Measurements from ENCODE around the gene RXFP4. TPM values are rescaled to one million over a fixed set of nuclear protein-coding genes. Genes with fewer than 3 reads are reported as not detected.
A peak's percentile ranks its signal among the peaks of the same experiment; 100 is the strongest.

RXFP4 gene
- total RNA-seq, 1 donor from 2014 or later: not detected

DNA sequence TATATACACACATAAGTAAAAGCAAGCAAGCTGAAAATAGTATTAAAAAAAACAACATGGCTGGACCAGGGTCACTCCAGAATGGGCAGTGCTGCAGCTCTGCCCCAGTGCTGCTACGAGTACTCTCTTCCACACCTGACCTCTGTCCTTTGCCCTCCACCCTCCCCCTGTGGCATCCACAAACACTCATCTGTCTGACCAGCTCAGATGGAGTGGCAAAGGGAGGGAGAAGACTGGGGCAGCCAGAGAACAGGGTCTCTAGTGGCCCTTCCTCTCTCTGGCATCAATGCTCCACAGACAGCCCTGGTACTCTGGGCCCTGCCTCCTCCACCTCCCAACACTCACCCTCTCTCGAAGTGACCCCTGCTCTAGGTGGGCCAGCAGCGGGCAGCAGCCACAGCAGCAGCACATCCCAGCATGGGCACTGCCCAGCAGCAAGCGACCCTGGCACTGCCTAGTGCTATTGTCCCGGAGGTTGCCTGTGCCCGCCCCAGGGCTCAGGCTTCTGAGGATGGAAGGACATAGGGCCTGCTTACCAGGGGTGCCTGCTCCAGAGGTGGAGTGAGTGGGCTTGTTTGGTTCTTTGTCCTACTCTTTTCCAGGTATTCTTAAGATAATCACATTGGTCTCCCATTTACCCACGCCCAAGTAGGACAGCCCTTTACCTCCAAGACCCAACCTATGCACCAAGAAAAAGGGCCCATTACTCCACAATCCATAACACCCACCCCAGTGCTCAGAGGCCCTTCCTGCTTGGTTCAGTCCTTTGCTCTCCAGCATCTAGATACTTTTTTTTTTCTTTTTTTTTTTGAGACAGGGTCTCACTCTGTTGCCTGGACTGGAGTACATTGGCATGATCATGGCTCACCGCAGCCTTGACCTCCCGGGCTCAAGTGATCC lies 30.7 kb downstream of the RXFP4 start:
- TF ChIP-seq EZH2 (IDR thresholded peaks at IDR 0.05; ENCODE audit: insufficient read depth, low read length): no peak
- TF ChIP-seq, protein P1, sequence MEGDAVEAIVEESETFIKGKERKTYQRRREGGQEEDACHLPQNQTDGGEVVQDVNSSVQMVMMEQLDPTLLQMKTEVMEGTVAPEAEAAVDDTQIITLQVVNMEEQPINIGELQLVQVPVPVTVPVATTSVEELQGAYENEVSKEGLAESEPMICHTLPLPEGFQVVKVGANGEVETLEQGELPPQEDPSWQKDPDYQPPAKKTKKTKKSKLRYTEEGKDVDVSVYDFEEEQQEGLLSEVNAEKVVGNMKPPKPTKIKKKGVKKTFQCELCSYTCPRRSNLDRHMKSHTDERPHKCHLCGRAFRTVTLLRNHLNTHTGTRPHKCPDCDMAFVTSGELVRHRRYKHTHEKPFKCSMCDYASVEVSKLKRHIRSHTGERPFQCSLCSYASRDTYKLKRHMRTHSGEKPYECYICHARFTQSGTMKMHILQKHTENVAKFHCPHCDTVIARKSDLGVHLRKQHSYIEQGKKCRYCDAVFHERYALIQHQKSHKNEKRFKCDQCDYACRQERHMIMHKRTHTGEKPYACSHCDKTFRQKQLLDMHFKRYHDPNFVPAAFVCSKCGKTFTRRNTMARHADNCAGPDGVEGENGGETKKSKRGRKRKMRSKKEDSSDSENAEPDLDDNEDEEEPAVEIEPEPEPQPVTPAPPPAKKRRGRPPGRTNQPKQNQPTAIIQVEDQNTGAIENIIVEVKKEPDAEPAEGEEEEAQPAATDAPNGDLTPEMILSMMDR (IDR thresholded peaks at IDR 0.05; ENCODE audit: insufficient read depth, low read depth, low read length): no peak
- H3K36me3 ChIP-seq (ENCODE audit: insufficient read depth, low read length): peaks cover 20% of the 10 kb centered on the region
- no peak overlapping the region for H3K27ac Mint-ChIP-seq (ENCODE audit: unreplicated experiment)
- peaks cover 14% of the 10 kb centered on the region for H3K36me3 Mint-ChIP-seq (ENCODE audit: low read depth, unreplicated experiment)
- no peaks in the 10 kb centered on the region for H3K9me3 ChIP-seq (ENCODE audit: insufficient read depth, low read depth, low read length)
- no peak overlapping the region for H2AFZ ChIP-seq (ENCODE audit: low read depth, low read length)
- H3K27ac ChIP-seq (ENCODE audit: low read depth, low read length): no peak overlapping the region
- no peaks in the 10 kb centered on the region for H3K9me3 Mint-ChIP-seq (ENCODE audit: unreplicated experiment)
- peaks cover 75% of the 10 kb centered on the region for H3K4me1 ChIP-seq (ENCODE audit: insufficient read depth, low read length)
- no peak overlapping the region for H3K9ac ChIP-seq (ENCODE audit: low read length)
- no peaks in the 10 kb centered on the region for H3K27me3 Mint-ChIP-seq (ENCODE audit: low read depth, unreplicated experiment)
- no peak overlapping the region for H3K4me3 ChIP-seq (ENCODE audit: insufficient read depth, low read depth, low read length)
- no peak overlapping the region for H3K4me2 ChIP-seq (ENCODE audit: low read length)
- H3K79me2 ChIP-seq (ENCODE audit: insufficient read depth, low read length): peaks cover 99% of the 10 kb centered on the region
- no peaks in the 10 kb centered on the region for H3K27me3 ChIP-seq (ENCODE audit: insufficient read depth, low read length)
- peaks cover 62% of the 10 kb centered on the region for H3K4me1 Mint-ChIP-seq (ENCODE audit: low read depth, unreplicated experiment)
- H4K20me1 ChIP-seq (ENCODE audit: insufficient read depth, low read length): peaks cover 96% of the 10 kb centered on the region
- FAIRE-seq (no peak), DNase-seq (ENCODE audit: low read depth) (no peak)
- peak overlapping the region; percentile 63 for H3K4me3 Mint-ChIP-seq (ENCODE audit: unreplicated experiment)

DNA sequence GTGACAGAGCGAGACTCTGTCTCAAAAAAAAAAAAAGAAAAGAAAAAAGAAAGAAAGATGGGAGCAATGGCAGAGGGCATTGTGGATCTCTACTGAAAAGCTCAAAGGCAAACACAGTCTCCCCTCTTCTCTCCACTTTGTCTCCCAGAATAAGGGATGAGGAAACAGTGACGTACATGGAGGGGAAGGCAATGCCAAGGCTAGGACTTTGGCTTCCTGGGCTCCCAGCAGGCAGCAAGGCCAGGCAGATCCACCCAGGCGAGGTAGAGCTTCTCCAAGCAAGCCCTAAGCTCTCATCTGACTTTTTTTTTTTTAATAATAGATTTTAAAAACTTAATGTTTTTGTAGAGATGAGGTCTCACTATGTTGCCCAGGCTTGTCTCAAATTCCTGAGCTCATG lies 32.3 kb downstream of the RXFP4 start:
- Mint-ChIP-seq H3K9me3 (ENCODE audit: unreplicated experiment) (no peaks in the 10 kb centered on the region), H3K36me3 (ENCODE audit: low read depth, unreplicated experiment) (peaks cover 10% of the 10 kb centered on the region), H3K4me3 (ENCODE audit: unreplicated experiment) (peak overlapping the region; percentile 68), H3K4me1 (ENCODE audit: low read depth, unreplicated experiment) (peaks cover 52% of the 10 kb centered on the region), H3K27me3 (ENCODE audit: low read depth, unreplicated experiment) (no peaks in the 10 kb centered on the region), H3K27ac (ENCODE audit: unreplicated experiment) (peak overlapping the region; percentile 70)
- Histone ChIP-seq H3K9ac (ENCODE audit: low read length) (no peak overlapping the region), H3K27me3 (ENCODE audit: insufficient read depth, low read length) (no peaks in the 10 kb centered on the region), H3K4me3 (ENCODE audit: insufficient read depth, low read depth, low read length) (no peak overlapping the region), H3K4me2 (ENCODE audit: low read length) (no peak overlapping the region), H3K36me3 (ENCODE audit: insufficient read depth, low read length) (peaks cover 7% of the 10 kb centered on the region), H3K9me3 (ENCODE audit: insufficient read depth, low read depth, low read length) (no peaks in the 10 kb centered on the region), H3K79me2 (ENCODE audit: insufficient read depth, low read length) (peaks cover 99% of the 10 kb centered on the region), H4K20me1 (ENCODE audit: insufficient read depth, low read length) (peaks cover 86% of the 10 kb centered on the region), H3K4me1 (ENCODE audit: insufficient read depth, low read length) (peaks cover 66% of the 10 kb centered on the region), H2AFZ (ENCODE audit: low read depth, low read length) (no peak overlapping the region), H3K27ac (ENCODE audit: low read depth, low read length) (no peak overlapping the region)
- no peak for DNase-seq (ENCODE audit: low read depth)
- FAIRE-seq: no peak
- no peak for TF ChIP-seq EZH2 (IDR thresholded peaks at IDR 0.05; ENCODE audit: insufficient read depth, low read length)
- TF ChIP-seq, protein P1 (IDR thresholded peaks at IDR 0.05; ENCODE audit: insufficient read depth, low read depth, low read length): no peak

Data from astrocyte (in vitro differentiated cells and primary cell).